Measurements from ENCODE around the gene CD247.

DNA sequence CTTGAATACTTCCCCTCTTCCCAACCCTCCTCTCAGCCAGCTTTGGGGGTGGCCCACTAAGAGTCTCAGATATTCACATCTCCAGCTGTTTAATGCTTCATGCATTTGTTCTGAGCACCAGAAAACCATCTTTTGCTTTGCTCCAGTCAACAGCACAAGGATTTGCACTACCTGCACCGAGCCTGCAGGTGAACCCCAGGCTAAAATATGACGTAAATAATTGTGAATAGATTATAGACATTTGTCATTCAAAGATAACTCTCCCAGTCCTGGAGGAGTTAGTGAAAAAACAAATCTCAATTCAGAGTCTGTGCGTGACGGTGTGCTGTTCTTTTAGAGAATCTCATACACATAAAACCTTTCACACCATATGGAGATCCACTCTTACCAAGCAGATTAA is 7.4 kb downstream of the CD247 start:
- TF ChIP-seq, protein P1, sequence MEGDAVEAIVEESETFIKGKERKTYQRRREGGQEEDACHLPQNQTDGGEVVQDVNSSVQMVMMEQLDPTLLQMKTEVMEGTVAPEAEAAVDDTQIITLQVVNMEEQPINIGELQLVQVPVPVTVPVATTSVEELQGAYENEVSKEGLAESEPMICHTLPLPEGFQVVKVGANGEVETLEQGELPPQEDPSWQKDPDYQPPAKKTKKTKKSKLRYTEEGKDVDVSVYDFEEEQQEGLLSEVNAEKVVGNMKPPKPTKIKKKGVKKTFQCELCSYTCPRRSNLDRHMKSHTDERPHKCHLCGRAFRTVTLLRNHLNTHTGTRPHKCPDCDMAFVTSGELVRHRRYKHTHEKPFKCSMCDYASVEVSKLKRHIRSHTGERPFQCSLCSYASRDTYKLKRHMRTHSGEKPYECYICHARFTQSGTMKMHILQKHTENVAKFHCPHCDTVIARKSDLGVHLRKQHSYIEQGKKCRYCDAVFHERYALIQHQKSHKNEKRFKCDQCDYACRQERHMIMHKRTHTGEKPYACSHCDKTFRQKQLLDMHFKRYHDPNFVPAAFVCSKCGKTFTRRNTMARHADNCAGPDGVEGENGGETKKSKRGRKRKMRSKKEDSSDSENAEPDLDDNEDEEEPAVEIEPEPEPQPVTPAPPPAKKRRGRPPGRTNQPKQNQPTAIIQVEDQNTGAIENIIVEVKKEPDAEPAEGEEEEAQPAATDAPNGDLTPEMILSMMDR (conservative IDR thresholded peaks at IDR 0.05; ENCODE audit: low read depth, low read length), result no peak
- TF ChIP-seq EZH2 (IDR thresholded peaks at IDR 0.05; ENCODE audit: borderline replicate concordance, low read depth, low read length, poor library complexity, severe bottlenecking), result no peak
